Subcutaneous adipose tissue (tissue), 4 donors: ENCODE measurements around the gene MYEOV. TPM values are rescaled to one million over a fixed set of nuclear protein-coding genes. Genes with fewer than 3 reads are reported as not detected.

Experiments
- total RNA-seq, 4 donors: library from RNA; depleted of rRNA; stranded (reverse); fragments of >200 nt; gene quantifications; one replicate each; pipeline ENCODE4 v1.1.0, GENCODE V29; 2016
- TF ChIP-seq, protein P1 (sequence below): fragments of 450-650 bp; IDR thresholded peaks from one replicate; pipeline ENCODE4 v1.5.1; 2016; ENCODE audit warnings: low read depth, mild to moderate bottlenecking, control low read depth, antibody characterized with exemption, moderate library complexity

Gene MYEOV
- total RNA-seq, 4 donors from 2014 or later = 21.4 to 57.9 (median 39.2) TPM

DNA sequence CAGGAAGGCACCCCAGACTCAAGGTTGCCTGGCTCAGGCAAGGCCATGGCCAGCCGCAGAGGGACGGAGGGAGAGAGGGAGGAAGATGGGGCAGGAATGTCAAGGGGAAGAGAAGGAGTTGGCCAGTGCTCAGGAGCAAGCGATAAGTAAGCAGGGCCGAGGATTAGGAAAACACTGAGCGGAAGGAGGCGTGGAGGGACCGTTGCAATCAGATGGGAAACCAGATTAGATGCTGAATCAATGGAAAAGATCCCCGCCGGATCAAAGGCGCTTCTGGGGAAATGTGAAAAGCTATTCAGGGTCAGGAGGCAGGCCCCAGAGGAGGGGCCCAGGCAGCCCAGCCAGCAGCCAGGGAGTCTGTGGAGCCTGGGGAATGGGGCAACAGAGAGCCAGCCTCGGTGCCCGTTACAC lies 26.6 kb upstream of the MYEOV start:
- TF ChIP-seq, protein P1, sequence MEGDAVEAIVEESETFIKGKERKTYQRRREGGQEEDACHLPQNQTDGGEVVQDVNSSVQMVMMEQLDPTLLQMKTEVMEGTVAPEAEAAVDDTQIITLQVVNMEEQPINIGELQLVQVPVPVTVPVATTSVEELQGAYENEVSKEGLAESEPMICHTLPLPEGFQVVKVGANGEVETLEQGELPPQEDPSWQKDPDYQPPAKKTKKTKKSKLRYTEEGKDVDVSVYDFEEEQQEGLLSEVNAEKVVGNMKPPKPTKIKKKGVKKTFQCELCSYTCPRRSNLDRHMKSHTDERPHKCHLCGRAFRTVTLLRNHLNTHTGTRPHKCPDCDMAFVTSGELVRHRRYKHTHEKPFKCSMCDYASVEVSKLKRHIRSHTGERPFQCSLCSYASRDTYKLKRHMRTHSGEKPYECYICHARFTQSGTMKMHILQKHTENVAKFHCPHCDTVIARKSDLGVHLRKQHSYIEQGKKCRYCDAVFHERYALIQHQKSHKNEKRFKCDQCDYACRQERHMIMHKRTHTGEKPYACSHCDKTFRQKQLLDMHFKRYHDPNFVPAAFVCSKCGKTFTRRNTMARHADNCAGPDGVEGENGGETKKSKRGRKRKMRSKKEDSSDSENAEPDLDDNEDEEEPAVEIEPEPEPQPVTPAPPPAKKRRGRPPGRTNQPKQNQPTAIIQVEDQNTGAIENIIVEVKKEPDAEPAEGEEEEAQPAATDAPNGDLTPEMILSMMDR = no peak

DNA sequence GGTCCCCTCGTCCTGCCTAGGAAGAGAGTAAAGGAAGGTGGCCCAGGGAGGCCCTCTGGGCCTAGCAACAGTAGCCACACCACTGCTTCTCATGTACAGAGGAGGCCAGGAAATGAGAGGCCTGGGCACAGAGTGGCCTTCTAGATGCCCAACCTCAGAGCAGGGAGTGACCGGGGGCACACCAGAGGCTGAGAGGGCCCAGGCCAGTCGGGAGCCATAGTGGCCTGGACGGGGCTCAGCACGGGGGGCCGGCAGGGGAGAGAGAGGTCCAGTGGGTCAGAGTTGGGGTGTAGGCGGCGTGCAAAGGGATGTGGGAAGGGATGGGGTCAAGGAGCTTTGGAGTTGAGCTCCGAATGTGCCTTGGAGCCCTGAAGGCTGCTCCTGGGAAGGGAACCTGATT lies 25.0 kb upstream of the MYEOV start:
- TF ChIP-seq, protein P1 = no peak

DNA sequence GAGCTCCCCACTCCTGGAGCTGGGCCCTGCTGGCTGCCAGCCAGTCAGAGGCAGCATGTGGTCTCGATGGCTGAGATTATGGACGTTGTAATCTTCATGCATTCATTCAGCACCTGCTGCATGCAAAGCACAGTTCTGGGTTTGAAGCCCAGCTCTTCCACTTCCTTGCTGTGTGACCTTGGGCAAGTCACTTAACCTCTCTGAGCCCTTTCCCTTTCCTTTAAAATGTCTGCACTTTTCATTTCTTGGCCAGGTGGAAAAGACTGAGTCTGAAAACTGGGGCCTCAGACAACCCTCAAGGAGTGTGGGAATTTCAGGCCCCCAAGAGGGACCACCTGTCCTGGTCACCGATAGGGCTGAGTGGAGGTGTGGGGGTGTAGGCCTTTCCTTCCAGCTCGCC lies 24.6 kb upstream of the MYEOV start:
- TF ChIP-seq, protein P1 = no peak

DNA sequence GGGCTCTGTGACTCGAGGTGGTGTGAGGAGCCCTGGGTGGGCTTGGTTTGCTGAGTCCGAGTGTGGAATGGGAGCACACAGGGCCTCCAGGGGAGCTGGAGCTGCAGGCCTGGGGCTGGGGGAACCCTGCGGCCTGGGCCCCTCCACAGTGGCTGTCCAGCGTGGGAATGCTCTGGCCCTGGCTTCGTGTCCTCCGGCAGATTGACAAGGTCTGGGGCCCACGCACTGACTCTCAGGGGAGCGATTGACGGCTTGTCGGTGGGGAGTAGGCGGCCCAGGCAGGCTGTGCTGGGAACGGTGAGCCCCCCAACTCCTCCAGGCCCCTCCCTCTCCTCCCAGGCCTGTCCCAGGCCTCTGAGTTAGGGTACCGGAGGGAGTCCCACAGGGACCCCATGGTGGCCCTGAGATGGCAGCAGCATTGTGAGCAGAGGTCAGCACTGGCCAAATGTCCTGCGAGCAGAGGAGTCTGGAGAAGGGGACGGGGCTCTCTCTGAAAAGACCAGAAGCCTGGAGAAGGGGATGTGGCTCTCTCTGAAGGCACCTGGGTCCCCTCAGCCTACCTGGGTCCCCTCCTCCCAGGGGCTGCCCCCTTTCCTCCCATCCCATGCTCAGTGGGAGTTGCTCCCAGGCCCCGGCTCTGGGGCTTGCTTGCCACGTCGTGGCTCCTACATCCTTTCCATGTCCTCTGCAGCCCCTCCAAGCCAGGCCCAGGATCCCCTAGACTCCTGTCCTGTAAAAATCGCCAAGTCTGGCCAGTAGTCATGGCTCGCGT lies 23.8 kb upstream of the MYEOV start:
- TF ChIP-seq, protein P1 = no peak

DNA sequence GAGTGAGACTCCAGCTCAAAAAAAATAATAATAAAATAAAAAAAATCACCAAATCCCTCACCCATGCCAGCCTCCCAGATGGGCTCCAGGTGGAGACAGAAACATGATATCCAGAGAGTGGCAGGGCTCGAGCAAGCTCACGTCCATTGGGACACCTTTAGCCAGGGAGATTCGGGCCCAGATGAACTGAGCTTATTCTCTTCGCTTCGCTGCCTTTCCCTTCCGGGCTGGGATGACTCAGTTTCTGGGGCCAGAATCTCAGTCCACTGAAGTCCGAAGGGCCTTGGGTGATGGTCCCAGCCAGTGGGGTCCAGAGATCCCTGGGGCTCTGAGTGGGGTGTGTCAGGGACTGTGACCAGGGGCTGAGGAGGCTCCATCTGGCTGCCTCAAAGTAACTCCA lies 23.0 kb upstream of the MYEOV start:
- TF ChIP-seq, protein P1 = no peak

DNA sequence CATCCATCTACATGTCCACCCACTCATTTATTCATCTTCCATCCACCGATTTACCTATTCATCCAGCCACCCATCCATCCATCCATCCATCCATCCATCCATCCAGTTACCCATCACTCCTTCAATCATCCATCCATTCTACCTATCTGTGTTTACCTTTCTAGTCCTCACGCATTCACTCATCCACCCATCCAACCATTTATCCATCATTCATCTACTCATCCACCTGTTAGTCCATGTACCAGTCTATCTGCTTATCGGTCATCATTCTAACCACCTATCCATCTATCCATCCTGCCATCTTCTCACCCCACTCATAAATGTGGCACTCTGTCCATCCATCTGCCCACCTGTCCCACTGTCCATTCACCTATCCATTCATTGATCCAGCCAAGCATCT lies 21.9 kb upstream of the MYEOV start:
- TF ChIP-seq, protein P1 = no peak

DNA sequence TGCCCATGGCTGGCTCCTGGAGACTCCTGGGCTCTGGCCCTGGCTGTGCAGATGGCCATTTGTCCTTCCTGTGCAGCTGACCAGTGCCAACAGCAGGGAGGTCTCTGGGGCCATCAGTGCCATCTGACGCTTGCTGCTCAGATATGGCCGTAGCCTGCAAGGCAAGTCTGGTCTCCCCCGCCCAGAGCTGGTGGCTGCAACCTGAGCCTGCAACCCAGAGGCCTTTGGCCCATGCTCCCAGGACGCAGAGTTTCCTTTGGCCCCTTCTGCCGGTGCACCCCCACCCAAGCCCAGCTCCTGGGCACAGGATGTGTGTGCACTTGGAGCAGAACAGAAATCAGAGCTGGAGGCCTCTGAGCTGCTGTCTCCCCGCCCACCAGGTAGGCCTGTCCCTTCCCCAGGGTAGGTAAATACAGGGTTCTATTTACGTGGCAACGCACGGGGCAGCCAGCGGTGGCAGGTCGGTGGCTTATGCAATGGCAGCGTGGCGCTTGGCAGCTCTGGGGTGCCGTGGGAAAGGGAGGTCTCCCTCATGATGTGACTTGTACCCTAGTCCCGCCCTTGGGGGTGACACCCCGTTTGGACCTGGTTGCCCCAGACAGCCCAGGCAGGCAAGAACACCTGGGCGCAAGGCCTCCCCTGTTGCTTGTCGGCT lies 21.0 kb upstream of the MYEOV start:
- TF ChIP-seq, protein P1 = no peak
